C4-2B (cell line): ENCODE data around the gene TRERF1.

ENCODE experiments used
- ZFX ChIP-seq: fragments of 450-650 bp; IDR thresholded peaks from 2 replicates; pipeline ENCODE4 v1.6.1; 2017
- TF ChIP-seq, protein P1 (sequence below): fragments of 450-650 bp; conservative IDR thresholded peaks from 2 replicates; pipeline ENCODE4 v1.5.1; 2017; ENCODE audit warnings: mild to moderate bottlenecking

- TF ChIP-seq, protein P1, sequence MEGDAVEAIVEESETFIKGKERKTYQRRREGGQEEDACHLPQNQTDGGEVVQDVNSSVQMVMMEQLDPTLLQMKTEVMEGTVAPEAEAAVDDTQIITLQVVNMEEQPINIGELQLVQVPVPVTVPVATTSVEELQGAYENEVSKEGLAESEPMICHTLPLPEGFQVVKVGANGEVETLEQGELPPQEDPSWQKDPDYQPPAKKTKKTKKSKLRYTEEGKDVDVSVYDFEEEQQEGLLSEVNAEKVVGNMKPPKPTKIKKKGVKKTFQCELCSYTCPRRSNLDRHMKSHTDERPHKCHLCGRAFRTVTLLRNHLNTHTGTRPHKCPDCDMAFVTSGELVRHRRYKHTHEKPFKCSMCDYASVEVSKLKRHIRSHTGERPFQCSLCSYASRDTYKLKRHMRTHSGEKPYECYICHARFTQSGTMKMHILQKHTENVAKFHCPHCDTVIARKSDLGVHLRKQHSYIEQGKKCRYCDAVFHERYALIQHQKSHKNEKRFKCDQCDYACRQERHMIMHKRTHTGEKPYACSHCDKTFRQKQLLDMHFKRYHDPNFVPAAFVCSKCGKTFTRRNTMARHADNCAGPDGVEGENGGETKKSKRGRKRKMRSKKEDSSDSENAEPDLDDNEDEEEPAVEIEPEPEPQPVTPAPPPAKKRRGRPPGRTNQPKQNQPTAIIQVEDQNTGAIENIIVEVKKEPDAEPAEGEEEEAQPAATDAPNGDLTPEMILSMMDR: no peak
- no peak for TF ChIP-seq ZFX
Measured at GRCh38 chr6:42293386-42293977, 158.2 kb downstream of the TRERF1 start.
